ENCODE results near the gene MGAT4B. TPM values are rescaled to one million over a fixed set of nuclear protein-coding genes. Genes with fewer than 3 reads are reported as not detected.

MGAT4B gene
- total RNA-seq, 4 donors from 2014 or later = 28.3 to 86.0 (median 61.4) TPM

- peaks cover 0 to 35% of the 10 kb centered on the region in 2 donors for H3K36me3 ChIP-seq
- DNase-seq = no peak
- intact Hi-C loops (cut with DNase I; ENCODE audit: low total_unique reads) = loop anchor here (5.0 kb wide), 2 partner anchors 67 to 132 kb away; partner anchors contain the start of gene MAML1
Measured at GRCh38 chr5:179799644-179799973, 7.1 kb downstream of the MGAT4B start.

GRCh38 chr5:179798771-179799643 is 7.7 kb downstream of the MGAT4B start:
- Histone ChIP-seq H3K27me3 (no peaks in the 10 kb centered on the region), H3K4me3 (no peak overlapping the region), H3K27ac (no peak overlapping the region), H3K36me3 (peaks cover 0 to 35% of the 10 kb centered on the region in 2 donors), H3K4me1 (peaks cover 26 to 31% of the 10 kb centered on the region in 2 donors), H3K9me3 (no peaks in the 10 kb centered on the region)
- in situ Hi-C loops (cut with MboI; ENCODE audit: low sequenced_read_pairs in 4 of 4) (no loop called here), intact Hi-C loops (cut with DNase I; ENCODE audit: low total_unique reads) (loop anchor here (5.0 kb wide), 2 partner anchors 67 to 132 kb away; partner anchors contain the start of gene MAML1)
- ATAC-seq (no peak), DNase-seq (no peak)
- TF ChIP-seq POLR2A (IDR thresholded peaks at IDR 0.05) = no peak
- TF ChIP-seq CTCF (IDR thresholded peaks at IDR 0.05 in 4 of 5, conservative IDR thresholded peaks at IDR 0.05 in 1 of 5) = no peak

More at GRCh38 chr5:179799644-179799973, 7.1 kb downstream of the MGAT4B start:
- in situ Hi-C loops (cut with MboI; ENCODE audit: low sequenced_read_pairs in 4 of 4) = no loop called here
- Histone ChIP-seq H3K27me3 (no peaks in the 10 kb centered on the region), H3K4me3 (no peak overlapping the region), H3K27ac (no peak overlapping the region), H3K4me1 (peaks cover 24 to 30% of the 10 kb centered on the region in 2 donors), H3K9me3 (no peaks in the 10 kb centered on the region)
- no peak for ATAC-seq
- TF ChIP-seq POLR2A (IDR thresholded peaks at IDR 0.05) (no peak), CTCF (IDR thresholded peaks at IDR 0.05 in 4 of 5, conservative IDR thresholded peaks at IDR 0.05 in 1 of 5) (no peak)

- Histone ChIP-seq H3K27me3 (no peaks in the 10 kb centered on the region), H3K9me3 (no peaks in the 10 kb centered on the region), H3K36me3 (peaks cover 0 to 35% of the 10 kb centered on the region in 2 donors), H3K4me1 (peaks cover 26 to 30% of the 10 kb centered on the region in 2 donors), H3K27ac (no peak overlapping the region), H3K4me3 (no peak overlapping the region)
- intact Hi-C loops (cut with DNase I; ENCODE audit: low total_unique reads) (loop anchor here (5.0 kb wide), 2 partner anchors 66 to 131 kb away; partner anchors contain the start of gene MAML1), in situ Hi-C loops (cut with MboI; ENCODE audit: low sequenced_read_pairs in 4 of 4) (no loop called here)
- no peak for ATAC-seq
- no peak for DNase-seq
- TF ChIP-seq CTCF (IDR thresholded peaks at IDR 0.05 in 4 of 5, conservative IDR thresholded peaks at IDR 0.05 in 1 of 5) (no peak), POLR2A (IDR thresholded peaks at IDR 0.05) (no peak)
Measured at GRCh38 chr5:179798144-179798770, 8.4 kb downstream of the MGAT4B start.

GRCh38 chr5:179797741-179798140 is 8.9 kb downstream of the MGAT4B start:
- peaks cover 0 to 35% of the 10 kb centered on the region in 2 donors for H3K36me3 ChIP-seq
- DNase-seq = no peak

More at GRCh38 chr5:179797741-179798140, 8.9 kb downstream of the MGAT4B start:
- ATAC-seq = no peak
- no peak overlapping the region for H3K27ac ChIP-seq
- TF ChIP-seq CTCF (IDR thresholded peaks at IDR 0.05 in 4 of 5, conservative IDR thresholded peaks at IDR 0.05 in 1 of 5) (no peak), POLR2A (IDR thresholded peaks at IDR 0.05) (no peak)
- no peaks in the 10 kb centered on the region for H3K27me3 ChIP-seq
- no peaks in the 10 kb centered on the region for H3K9me3 ChIP-seq
- peaks cover 21 to 26% of the 10 kb centered on the region in 2 donors for H3K4me1 ChIP-seq
- in situ Hi-C loops (cut with MboI; ENCODE audit: low sequenced_read_pairs in 4 of 4) (no loop called here), intact Hi-C loops (cut with DNase I; ENCODE audit: low total_unique reads) (loop anchor here (2.0 to 5.0 kb wide), 3 partner anchors 61 to 130 kb away; partner anchors contain the start of genes MAML1 and MRNIP)
- H3K4me3 ChIP-seq = no peak overlapping the region

All from gastrocnemius medialis (tissue), 4 donors.